Skeletal muscle tissue (tissue), 4 donors: ENCODE data around the gene SBF2. TPM values are rescaled to one million over a fixed set of nuclear protein-coding genes. Genes with fewer than 3 reads are reported as not detected.
"Not testable (repeated sequence)": the region's sequence is repeated elsewhere in the genome, so short reads cannot be mapped to it uniquely, and the experiment has no call there.

ENCODE experiments used
- H3K27ac ChIP-seq: one replicate; pipeline ENCODE4 v1.7.0; 2013; ENCODE audit warnings: mild to moderate bottlenecking, low read depth, low read length, inconsistent platforms
- H3K27me3 ChIP-seq, 3 donors: one replicate each; pipeline ENCODE4 v1.7.0; 2013; ENCODE audit warnings: low read length in 3 of 3; ENCODE audit not compliant: control insufficient read depth in 3 of 3, insufficient read depth in 3 of 3
- H3K36me3 ChIP-seq, 3 donors: one replicate each; pipeline ENCODE4 v1.7.0; 2013; ENCODE audit warnings: low read length in 3 of 3; ENCODE audit not compliant: control insufficient read depth in 3 of 3, insufficient read depth in 3 of 3
- H3K4me1 ChIP-seq, 3 donors: one replicate each; pipeline ENCODE4 v1.7.0; 2013; ENCODE audit warnings: low read length in 3 of 3, mild to moderate bottlenecking in 3 of 3; ENCODE audit not compliant: control insufficient read depth in 3 of 3, insufficient read depth in 3 of 3
- H3K4me3 ChIP-seq, 3 donors: one replicate each; pipeline ENCODE4 v1.7.0; 2013; ENCODE audit warnings: low read length in 3 of 3
- H3K9ac ChIP-seq, 3 donors: one replicate each; pipeline ENCODE4 v1.7.0; 2013; ENCODE audit warnings: low read length in 3 of 3, mild to moderate bottlenecking in 3 of 3, moderate library complexity in 2 of 3, low read depth in 1 of 3
- H3K9me3 ChIP-seq, 3 donors: one replicate each; pipeline ENCODE4 v1.7.0; 2013; ENCODE audit warnings: low read length in 3 of 3; ENCODE audit not compliant: control insufficient read depth in 3 of 3
- total RNA-seq: library from RNA; depleted of rRNA; stranded (reverse); fragments of >200 nt; gene quantifications from one replicate; pipeline ENCODE4 v1.2.3, GENCODE V29; 2014
- donor health status: Osteomylitis.

SBF2 gene
- total RNA-seq, 1 donor from 2014 or later, result 34.4 TPM

- H3K4me3 ChIP-seq, result no peak overlapping the region
- H3K27ac ChIP-seq, result no peak overlapping the region
- H3K27me3 ChIP-seq, result no peaks in the 10 kb centered on the region
- no peak overlapping the region for H3K9ac ChIP-seq
- H3K4me1 ChIP-seq, result no peaks in the 10 kb centered on the region
- H3K36me3 ChIP-seq, result peaks cover 9 to 11% (median 10%) of the 10 kb centered on the region in 3 donors
- no peaks in the 10 kb centered on the region for H3K9me3 ChIP-seq
These were observed 337.5 kb downstream of the SBF2 start for GRCh38 chr11:9956483-9956882.

GRCh38 chr11:9955391-9955790, 338.6 kb downstream of the SBF2 start:
- Histone ChIP-seq H3K9me3 (no peaks in the 10 kb centered on the region), H3K4me3 (no peak overlapping the region), H3K36me3 (peaks cover 9 to 11% (median 10%) of the 10 kb centered on the region in 3 donors), H3K27me3 (no peaks in the 10 kb centered on the region), H3K27ac (no peak overlapping the region), H3K9ac (no peak overlapping the region), H3K4me1 (no peaks in the 10 kb centered on the region)

GRCh38 chr11:9953994-9954626, 339.9 kb downstream of the SBF2 start:
- no peak overlapping the region for H3K9ac ChIP-seq
- peaks cover 3 to 5% (median 4%) of the 10 kb centered on the region in 3 donors for H3K36me3 ChIP-seq
- H3K27me3 ChIP-seq, result no peaks in the 10 kb centered on the region
- H3K27ac ChIP-seq, result no peak overlapping the region
- no peaks in the 10 kb centered on the region for H3K4me1 ChIP-seq
- H3K4me3 ChIP-seq, result no peak overlapping the region
- H3K9me3 ChIP-seq, result no peaks in the 10 kb centered on the region

GRCh38 chr11:9952511-9953196, 341.4 kb downstream of the SBF2 start:
- Histone ChIP-seq H3K27ac (no peak overlapping the region), H3K36me3 (no peaks in the 10 kb centered on the region), H3K9me3 (no peaks in the 10 kb centered on the region), H3K4me1 (no peaks in the 10 kb centered on the region), H3K9ac (no peak overlapping the region), H3K4me3 (no peak overlapping the region), H3K27me3 (no peaks in the 10 kb centered on the region)

- no peak overlapping the region for H3K4me3 ChIP-seq
- H3K27ac ChIP-seq, result no peak overlapping the region
- H3K36me3 ChIP-seq, result no peaks in the 10 kb centered on the region
- no peak overlapping the region for H3K9ac ChIP-seq
- H3K27me3 ChIP-seq, result no peaks in the 10 kb centered on the region
- H3K9me3 ChIP-seq, result no peaks in the 10 kb centered on the region
- H3K4me1 ChIP-seq, result no peaks in the 10 kb centered on the region
These were observed 342.2 kb downstream of the SBF2 start for GRCh38 chr11:9951807-9952206.

DNA sequence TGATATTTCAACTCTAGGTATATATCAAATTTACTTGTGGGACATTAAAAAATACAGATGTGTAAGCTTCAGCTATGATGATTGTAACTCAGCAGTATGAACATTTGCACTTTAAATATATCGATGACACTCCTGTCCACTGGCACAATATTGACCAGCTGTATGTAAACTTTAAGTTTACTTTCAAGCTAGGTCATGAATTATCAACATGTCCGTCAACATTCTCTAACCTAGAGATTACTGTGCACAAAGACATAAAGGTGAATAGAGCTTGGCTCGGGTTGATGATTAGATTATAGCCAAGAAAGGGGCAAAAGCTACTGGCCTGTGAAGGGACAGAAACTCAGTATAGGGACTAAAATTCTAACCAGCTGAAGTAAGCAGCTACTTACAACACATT, 343.6 kb downstream of the SBF2 start:
- H3K4me3 ChIP-seq, result no peak overlapping the region
- peaks cover 0 to 3% (median 0%) of the 10 kb centered on the region in 3 donors for H3K36me3 ChIP-seq
- H3K9ac ChIP-seq, result no peak overlapping the region
- no peak overlapping the region for H3K27ac ChIP-seq
- no peaks in the 10 kb centered on the region for H3K9me3 ChIP-seq
- no peaks in the 10 kb centered on the region for H3K4me1 ChIP-seq
- H3K27me3 ChIP-seq, result no peaks in the 10 kb centered on the region

DNA sequence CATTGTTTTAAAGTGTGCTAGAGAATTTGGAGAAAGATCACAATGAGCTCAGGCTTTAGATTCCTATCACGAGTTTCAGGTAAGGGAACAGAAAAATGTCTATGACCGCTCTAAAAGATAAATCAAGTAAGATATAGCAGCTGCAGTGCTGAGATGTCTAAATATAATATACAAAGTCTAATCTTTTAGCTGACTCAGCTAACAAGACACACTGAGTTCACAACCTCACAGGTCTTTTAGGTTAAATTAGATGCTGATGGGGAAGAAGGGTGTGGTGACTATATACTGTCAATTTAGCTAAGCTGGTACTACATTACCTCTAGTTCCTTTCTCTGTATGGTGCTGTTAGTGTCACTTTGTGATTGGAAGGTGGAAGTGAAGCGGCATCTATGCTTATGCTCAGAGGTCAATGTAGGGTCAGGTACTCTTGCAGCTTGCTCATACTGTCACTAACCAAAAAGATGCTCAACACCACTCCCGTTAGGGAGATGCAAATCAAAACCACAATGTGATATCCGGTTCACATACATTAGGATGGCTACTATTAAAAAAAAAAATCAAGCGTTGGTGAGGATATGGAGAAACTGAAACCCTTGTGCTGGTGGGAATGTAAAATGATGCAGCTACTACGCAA, 346.7 kb downstream of the SBF2 start:
- Histone ChIP-seq H3K36me3 (peaks cover 0 to 3% (median 0%) of the 10 kb centered on the region in 3 donors), H3K27ac (no peak overlapping the region), H3K4me1 (no peaks in the 10 kb centered on the region), H3K4me3 (no peak overlapping the region), H3K9me3 (no peaks in the 10 kb centered on the region), H3K9ac (no peak overlapping the region), H3K27me3 (no peaks in the 10 kb centered on the region)

DNA sequence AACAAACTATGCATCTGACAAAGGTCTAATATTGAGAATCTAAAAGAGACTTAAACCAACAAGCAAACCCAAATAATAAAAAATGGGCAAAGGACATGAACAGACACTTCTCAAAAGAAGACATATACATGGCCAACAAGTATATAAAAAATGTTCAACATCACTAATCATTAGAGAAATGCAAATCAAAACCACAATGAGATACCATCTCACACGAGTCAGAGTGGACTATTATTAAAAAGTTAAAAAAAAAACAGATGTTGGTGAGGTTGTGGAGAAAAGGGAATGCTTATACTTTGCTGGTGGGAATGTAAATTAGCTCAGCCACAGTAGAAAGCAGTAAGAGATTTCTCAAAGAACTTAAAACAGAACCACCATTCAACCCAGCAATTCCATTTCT, 348.3 kb downstream of the SBF2 start:
- not testable (repeated sequence) for H3K4me1 ChIP-seq

GRCh38 chr11:9943386-9944110, 350.5 kb downstream of the SBF2 start:
- H3K27ac ChIP-seq, result no peak overlapping the region

More for the DNA sequence above, 348.3 kb downstream of the SBF2 start:
- H3K9ac ChIP-seq, H3K4me3 ChIP-seq, H3K27me3 ChIP-seq, H3K9me3 ChIP-seq, H3K36me3 ChIP-seq, H3K27ac ChIP-seq: not testable (repeated sequence)

GRCh38 chr11:9941991-9942390, 352.0 kb downstream of the SBF2 start:
- H3K9ac ChIP-seq, result no peak overlapping the region
- H3K27ac ChIP-seq, result no peak overlapping the region
- no peak overlapping the region for H3K4me3 ChIP-seq
- H3K4me1 ChIP-seq, result no peaks in the 10 kb centered on the region
- H3K36me3 ChIP-seq, result peaks cover 0 to 3% (median 0%) of the 10 kb centered on the region in 3 donors
- H3K27me3 ChIP-seq, result no peaks in the 10 kb centered on the region
- H3K9me3 ChIP-seq, result no peaks in the 10 kb centered on the region

More at GRCh38 chr11:9943386-9944110, 350.5 kb downstream of the SBF2 start:
- H3K9ac ChIP-seq, result no peak overlapping the region
- H3K4me1 ChIP-seq, result no peaks in the 10 kb centered on the region
- H3K9me3 ChIP-seq, result no peaks in the 10 kb centered on the region
- peaks cover 0 to 3% (median 0%) of the 10 kb centered on the region in 3 donors for H3K36me3 ChIP-seq
- H3K4me3 ChIP-seq, result no peak overlapping the region
- no peaks in the 10 kb centered on the region for H3K27me3 ChIP-seq
